WTC11 (cell line): ENCODE data around the gene VPS8. TPM values are rescaled to one million over a fixed set of nuclear protein-coding genes. Genes with fewer than 3 reads are reported as not detected.

Experiments used
- ATAC-seq: fragments of 200-7000 bp; cut with Tn5 transposase; 2 replicates; pipeline ENCODE4 v1.10.0; 2021; ENCODE audit warnings: mild to moderate bottlenecking, moderate library complexity
- CTCF ChIA-PET: fragments of 300-600 bp; sonication (Branson Sonifier 250); formaldehyde crosslinking; loops from one replicate; lab custom pipeline; 2021; ENCODE audit warnings: antibody characterized with exemption; lab: Charles Lee
- POLR2A ChIA-PET: fragments of 350-600 bp; sonication (Branson Sonifier 250); formaldehyde crosslinking; loops from one replicate; lab custom pipeline; 2021; ENCODE audit warnings: antibody characterized with exemption; lab: Charles Lee
- DNase-seq: peaks from one replicate; pipeline ENCODE4 v3.0.0; 2021; ENCODE audit warnings: low spot score
- H3K27ac Mint-ChIP-seq: 2 replicates; pipeline ENCODE4 v1.8.0; 2021; ENCODE audit warnings: mixed read lengths
- H3K27me3 Mint-ChIP-seq: 2 replicates; pipeline ENCODE4 v1.8.0; 2021; ENCODE audit warnings: low read depth, mild to moderate bottlenecking, moderate library complexity, mixed read lengths
- H3K36me3 Mint-ChIP-seq: 2 replicates; pipeline ENCODE4 v1.8.0; 2021; ENCODE audit warnings: mixed read lengths
- H3K4me1 Mint-ChIP-seq: 2 replicates; pipeline ENCODE4 v1.8.0; 2022; ENCODE audit warnings: mixed read lengths
- H3K4me3 Mint-ChIP-seq: 2 replicates; pipeline ENCODE4 v1.8.0; 2021; ENCODE audit warnings: mild to moderate bottlenecking, moderate library complexity, mixed read lengths
- H3K9me3 Mint-ChIP-seq: 2 replicates; pipeline ENCODE4 v1.8.0; 2021; ENCODE audit warnings: mixed read lengths
- CBFB ChIP-seq: sonication (generic); formaldehyde crosslinking; IDR thresholded peaks from 2 replicates; pipeline ENCODE4 v1.8.1; 2022; ENCODE audit warnings: mild to moderate bottlenecking, low read depth, missing genetic modification reagents
- CREM ChIP-seq: sonication (generic); formaldehyde crosslinking; IDR thresholded peaks from 2 replicates; pipeline ENCODE4 v1.8.1; 2022; ENCODE audit warnings: mild to moderate bottlenecking, missing genetic modification reagents, moderate library complexity
- E2F1 ChIP-seq: sonication (generic); formaldehyde crosslinking; IDR thresholded peaks from 2 replicates; pipeline ENCODE4 v1.8.0; 2022; ENCODE audit warnings: mild to moderate bottlenecking, missing genetic modification reagents
- GTF2I ChIP-seq: fragments of 250-450 bp; sonication (Bioruptor Pico); conservative IDR thresholded peaks from 2 replicates; pipeline ENCODE4 v1.4.0; 2021; ENCODE audit warnings: mild to moderate bottlenecking
- NFATC4 ChIP-seq: fragments of 250-450 bp; sonication (Bioruptor Pico); IDR thresholded peaks from 2 replicates; pipeline ENCODE4 v1.9.0; 2021; ENCODE audit warnings: mild to moderate bottlenecking
- NR3C1 ChIP-seq: sonication (generic); formaldehyde crosslinking; conservative IDR thresholded peaks from 2 replicates; pipeline ENCODE4 v1.8.1; 2023; ENCODE audit warnings: low read depth, mild to moderate bottlenecking, missing genetic modification reagents
- RELA ChIP-seq: sonication (generic); formaldehyde crosslinking; IDR thresholded peaks from 2 replicates; pipeline ENCODE4 v1.8.1; 2022; ENCODE audit warnings: missing genetic modification reagents, mild to moderate bottlenecking, borderline replicate concordance
- TCF7 ChIP-seq: sonication (generic); formaldehyde crosslinking; IDR thresholded peaks from 2 replicates; pipeline ENCODE4 v1.8.0; 2022; ENCODE audit warnings: mild to moderate bottlenecking, low read depth, missing genetic modification reagents, moderate library complexity
- ZNF138 ChIP-seq: sonication (generic); formaldehyde crosslinking; conservative IDR thresholded peaks from 2 replicates; pipeline ENCODE4 v1.8.1; 2022; ENCODE audit warnings: mild to moderate bottlenecking, moderate library complexity, missing genetic modification reagents
- ZNF263 ChIP-seq: sonication (generic); formaldehyde crosslinking; IDR thresholded peaks from 2 replicates; pipeline ENCODE4 v1.8.1; 2022; ENCODE audit warnings: low read depth, mild to moderate bottlenecking, moderate library complexity, missing genetic modification reagents
- ZNF416 ChIP-seq: fragments of 250-450 bp; sonication (Bioruptor Pico); IDR thresholded peaks from 2 replicates; pipeline ENCODE4 v1.9.0; 2021; ENCODE audit warnings: mild to moderate bottlenecking, inconsistent platforms
- ZNF423 ChIP-seq: fragments of 250-450 bp; sonication (Bioruptor Pico); IDR thresholded peaks from 2 replicates; pipeline ENCODE4 v2.1.2; 2022; ENCODE audit warnings: mild to moderate bottlenecking, moderate library complexity
- total RNA-seq: library from RNA; stranded (reverse); gene quantifications from 3 replicates; pipeline ENCODE4 v1.2.3, GENCODE V29; 2021
- TF ChIP-seq, protein P1 (sequence below): sonication (generic); formaldehyde crosslinking; IDR thresholded peaks from 2 replicates; pipeline ENCODE4 v1.8.1; 2023; ENCODE audit warnings: mild to moderate bottlenecking, missing genetic modification reagents, moderate library complexity
- TF ChIP-seq, protein P2 (sequence below): sonication (generic); formaldehyde crosslinking; IDR thresholded peaks from 2 replicates; pipeline ENCODE4 v1.8.0; 2023; ENCODE audit warnings: missing genetic modification reagents, mild to moderate bottlenecking, borderline replicate concordance
- TF ChIP-seq, protein P3 (sequence below): fragments of 250-450 bp; sonication (Bioruptor Pico); IDR thresholded peaks from 2 replicates; pipeline ENCODE4 v1.8.0; 2021; ENCODE audit warnings: mild to moderate bottlenecking
- TF ChIP-seq, protein P4 (sequence below): sonication (generic); formaldehyde crosslinking; conservative IDR thresholded peaks from 2 replicates; pipeline ENCODE4 v1.8.1; 2022; ENCODE audit warnings: mild to moderate bottlenecking, missing genetic modification reagents

VPS8 gene
- total RNA-seq, 1 experiment from 2014 or later, result 44.9 TPM

GRCh38 chr3:185024966-185025365 is 213.0 kb downstream of the VPS8 start (continued):
- TF ChIP-seq RELA (no peak), NFATC4 (CRISPR knock-in tag) (no peak)

DNA sequence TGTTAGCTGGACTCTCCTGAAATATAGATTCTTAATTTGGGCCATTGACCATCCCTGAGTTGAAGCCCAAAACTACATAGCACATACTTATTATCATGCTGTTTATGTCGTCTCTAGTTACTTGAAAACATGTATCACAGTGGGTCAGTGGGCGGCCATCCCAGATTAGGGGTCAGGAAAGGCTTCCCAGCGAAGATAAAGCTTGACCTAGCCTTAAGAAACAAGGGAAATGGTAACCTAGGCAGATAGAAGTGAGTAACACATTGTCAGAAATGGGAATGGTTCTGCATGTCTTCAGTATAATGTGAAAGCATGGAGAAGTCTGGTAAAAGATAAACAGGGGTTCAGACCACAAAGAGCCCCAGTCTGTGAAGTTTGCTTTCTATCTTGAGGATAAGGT is 216.2 kb downstream of the VPS8 start:
- DNase-seq, result no peak
- no peak overlapping the region for H3K4me3 Mint-ChIP-seq
- H3K9me3 Mint-ChIP-seq, result 0 out of 2 replicates have a peak, but pooled peaks cover 3% of the 10 kb centered on the region
- ChIA-PET POLR2A (no interaction called here), CTCF (no interaction called here)
- TF ChIP-seq, protein P1, sequence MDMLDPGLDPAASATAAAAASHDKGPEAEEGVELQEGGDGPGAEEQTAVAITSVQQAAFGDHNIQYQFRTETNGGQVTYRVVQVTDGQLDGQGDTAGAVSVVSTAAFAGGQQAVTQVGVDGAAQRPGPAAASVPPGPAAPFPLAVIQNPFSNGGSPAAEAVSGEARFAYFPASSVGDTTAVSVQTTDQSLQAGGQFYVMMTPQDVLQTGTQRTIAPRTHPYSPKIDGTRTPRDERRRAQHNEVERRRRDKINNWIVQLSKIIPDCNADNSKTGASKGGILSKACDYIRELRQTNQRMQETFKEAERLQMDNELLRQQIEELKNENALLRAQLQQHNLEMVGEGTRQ, result no peak
- TF ChIP-seq TCF7, result no peak
- TF ChIP-seq CREM, result no peak
- TF ChIP-seq, protein P2, sequence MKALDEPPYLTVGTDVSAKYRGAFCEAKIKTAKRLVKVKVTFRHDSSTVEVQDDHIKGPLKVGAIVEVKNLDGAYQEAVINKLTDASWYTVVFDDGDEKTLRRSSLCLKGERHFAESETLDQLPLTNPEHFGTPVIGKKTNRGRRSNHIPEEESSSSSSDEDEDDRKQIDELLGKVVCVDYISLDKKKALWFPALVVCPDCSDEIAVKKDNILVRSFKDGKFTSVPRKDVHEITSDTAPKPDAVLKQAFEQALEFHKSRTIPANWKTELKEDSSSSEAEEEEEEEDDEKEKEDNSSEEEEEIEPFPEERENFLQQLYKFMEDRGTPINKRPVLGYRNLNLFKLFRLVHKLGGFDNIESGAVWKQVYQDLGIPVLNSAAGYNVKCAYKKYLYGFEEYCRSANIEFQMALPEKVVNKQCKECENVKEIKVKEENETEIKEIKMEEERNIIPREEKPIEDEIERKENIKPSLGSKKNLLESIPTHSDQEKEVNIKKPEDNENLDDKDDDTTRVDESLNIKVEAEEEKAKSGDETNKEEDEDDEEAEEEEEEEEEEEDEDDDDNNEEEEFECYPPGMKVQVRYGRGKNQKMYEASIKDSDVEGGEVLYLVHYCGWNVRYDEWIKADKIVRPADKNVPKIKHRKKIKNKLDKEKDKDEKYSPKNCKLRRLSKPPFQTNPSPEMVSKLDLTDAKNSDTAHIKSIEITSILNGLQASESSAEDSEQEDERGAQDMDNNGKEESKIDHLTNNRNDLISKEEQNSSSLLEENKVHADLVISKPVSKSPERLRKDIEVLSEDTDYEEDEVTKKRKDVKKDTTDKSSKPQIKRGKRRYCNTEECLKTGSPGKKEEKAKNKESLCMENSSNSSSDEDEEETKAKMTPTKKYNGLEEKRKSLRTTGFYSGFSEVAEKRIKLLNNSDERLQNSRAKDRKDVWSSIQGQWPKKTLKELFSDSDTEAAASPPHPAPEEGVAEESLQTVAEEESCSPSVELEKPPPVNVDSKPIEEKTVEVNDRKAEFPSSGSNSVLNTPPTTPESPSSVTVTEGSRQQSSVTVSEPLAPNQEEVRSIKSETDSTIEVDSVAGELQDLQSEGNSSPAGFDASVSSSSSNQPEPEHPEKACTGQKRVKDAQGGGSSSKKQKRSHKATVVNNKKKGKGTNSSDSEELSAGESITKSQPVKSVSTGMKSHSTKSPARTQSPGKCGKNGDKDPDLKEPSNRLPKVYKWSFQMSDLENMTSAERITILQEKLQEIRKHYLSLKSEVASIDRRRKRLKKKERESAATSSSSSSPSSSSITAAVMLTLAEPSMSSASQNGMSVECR (CRISPR knock-in tag), result no peak
- no peak for TF ChIP-seq GTF2I (CRISPR knock-in tag)
- TF ChIP-seq, protein P3, sequence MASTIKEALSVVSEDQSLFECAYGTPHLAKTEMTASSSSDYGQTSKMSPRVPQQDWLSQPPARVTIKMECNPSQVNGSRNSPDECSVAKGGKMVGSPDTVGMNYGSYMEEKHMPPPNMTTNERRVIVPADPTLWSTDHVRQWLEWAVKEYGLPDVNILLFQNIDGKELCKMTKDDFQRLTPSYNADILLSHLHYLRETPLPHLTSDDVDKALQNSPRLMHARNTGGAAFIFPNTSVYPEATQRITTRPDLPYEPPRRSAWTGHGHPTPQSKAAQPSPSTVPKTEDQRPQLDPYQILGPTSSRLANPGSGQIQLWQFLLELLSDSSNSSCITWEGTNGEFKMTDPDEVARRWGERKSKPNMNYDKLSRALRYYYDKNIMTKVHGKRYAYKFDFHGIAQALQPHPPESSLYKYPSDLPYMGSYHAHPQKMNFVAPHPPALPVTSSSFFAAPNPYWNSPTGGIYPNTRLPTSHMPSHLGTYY (CRISPR knock-in tag), result no peak
- TF ChIP-seq ZNF138 (CRISPR knock-in tag), result no peak
- TF ChIP-seq ZNF416 (CRISPR knock-in tag), result no peak
- no peak for TF ChIP-seq ZNF423
- no peak for TF ChIP-seq E2F1
- TF ChIP-seq ZNF263 (CRISPR knock-in tag), result no peak
- TF ChIP-seq, protein P4, sequence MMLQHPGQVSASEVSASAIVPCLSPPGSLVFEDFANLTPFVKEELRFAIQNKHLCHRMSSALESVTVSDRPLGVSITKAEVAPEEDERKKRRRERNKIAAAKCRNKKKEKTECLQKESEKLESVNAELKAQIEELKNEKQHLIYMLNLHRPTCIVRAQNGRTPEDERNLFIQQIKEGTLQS (CRISPR knock-in tag), result no peak
- no peak for TF ChIP-seq CBFB (CRISPR knock-in tag)
- no peak for TF ChIP-seq NR3C1 (CRISPR knock-in tag)
- peaks cover 9% of the 10 kb centered on the region for H3K36me3 Mint-ChIP-seq
- H3K27ac Mint-ChIP-seq, result no peak overlapping the region
- peaks cover 8% of the 10 kb centered on the region for H3K4me1 Mint-ChIP-seq
- no peak for ATAC-seq
- no peaks in the 10 kb centered on the region for H3K27me3 Mint-ChIP-seq

DNA sequence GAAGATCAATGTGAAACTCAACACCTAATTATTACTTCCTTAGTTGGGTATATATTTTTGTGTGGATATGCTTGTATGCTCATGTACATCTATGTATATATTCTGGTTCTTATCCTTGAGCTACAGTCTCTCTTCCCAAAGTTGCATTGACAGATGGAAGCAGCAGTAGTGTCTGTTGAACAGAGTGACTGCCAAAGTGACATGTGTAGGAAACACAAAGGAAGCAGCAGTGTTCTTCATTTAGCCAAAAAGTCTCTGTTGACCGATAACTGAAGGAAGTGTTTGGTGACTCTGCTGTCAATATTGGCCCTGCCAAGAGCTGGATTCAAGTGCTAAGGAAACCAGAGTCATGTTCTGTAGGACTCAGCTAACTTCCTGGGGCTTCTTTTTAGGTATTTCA is 217.1 kb downstream of the VPS8 start:
- Mint-ChIP-seq H3K27me3 (no peaks in the 10 kb centered on the region), H3K4me1 (peaks cover 8% of the 10 kb centered on the region), H3K4me3 (no peak overlapping the region), H3K9me3 (0 out of 2 replicates have a peak, but pooled peaks cover 3% of the 10 kb centered on the region), H3K36me3 (peaks cover 9% of the 10 kb centered on the region), H3K27ac (no peak overlapping the region)
- no peak for DNase-seq
- POLR2A ChIA-PET, result no interaction called here
- TF ChIP-seq ZNF423, result no peak
- no peak for TF ChIP-seq CREM
- CTCF ChIA-PET, result no interaction called here
- no peak for ATAC-seq
